ENCODE data around the gene NLRP7. TPM values are rescaled to one million over a fixed set of nuclear protein-coding genes. Genes with fewer than 3 reads are reported as not detected.
"Not testable (repeated sequence)": the region's sequence is repeated elsewhere in the genome, so short reads cannot be mapped to it uniquely, and the experiment has no call there.

The NLRP7 gene
- total RNA-seq, 2 experiments from 2014 or later = 0.69 to 8.8 TPM

DNA sequence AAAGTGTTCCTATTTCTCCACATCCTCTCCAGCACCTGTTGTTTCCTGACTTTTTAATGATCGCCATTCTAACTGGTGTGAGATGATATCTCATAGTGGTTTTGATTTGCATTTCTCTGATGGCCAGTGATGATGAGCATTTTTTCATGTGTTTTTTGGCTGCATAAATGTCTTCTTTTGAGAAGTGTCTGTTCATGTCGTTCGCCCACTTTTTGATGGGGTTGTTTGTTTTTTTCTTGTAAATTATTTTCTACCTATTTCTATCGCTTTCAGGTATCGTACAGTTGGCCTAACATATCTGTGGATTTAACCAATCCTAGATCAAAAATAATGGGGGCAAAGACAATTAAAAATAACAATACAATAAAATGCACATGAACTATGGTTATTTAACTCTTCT lies 24.1 kb upstream of the NLRP7 start:
- H3K4me3 ChIP-seq (ENCODE audit: low read depth, low read length, poor library complexity, severe bottlenecking); DNase-seq (ENCODE audit: low spot score); H3K9me2 ChIP-seq (ENCODE audit: insufficient read depth, low read length); H3K9me3 ChIP-seq (ENCODE audit: low read length); POLR2A ChIA-PET; BruUV-seq (replicated peaks); H4K20me1 ChIP-seq (ENCODE audit: insufficient read depth, low read length); CTCF ChIA-PET (ENCODE audit: unreplicated experiment); H2AFZ ChIP-seq (ENCODE audit: low read length); H3K27ac ChIP-seq (ENCODE audit: low read depth, low read length, poor library complexity, severe bottlenecking); H3K4me2 ChIP-seq (ENCODE audit: low read length); intact Hi-C loops (cut with micrococcal nuclease; ENCODE audit: unreplicated experiment); H3K36me3 ChIP-seq (ENCODE audit: insufficient read depth, low read length); H3K79me2 ChIP-seq (ENCODE audit: insufficient read depth, low read depth, low read length): not testable (repeated sequence)
- peaks cover 16% of the 10 kb centered on the region for H3K4me1 ChIP-seq (ENCODE audit: insufficient read depth, low read length, poor library complexity, severe bottlenecking)

- H3K9me2 ChIP-seq (ENCODE audit: insufficient read depth, low read length) = no peaks in the 10 kb centered on the region
- peaks cover 16% of the 10 kb centered on the region for H3K4me1 ChIP-seq (ENCODE audit: insufficient read depth, low read length, poor library complexity, severe bottlenecking)
- no peaks in the 10 kb centered on the region for H3K36me3 ChIP-seq (ENCODE audit: insufficient read depth, low read length)
- CTCF ChIA-PET (ENCODE audit: unreplicated experiment) = no interaction called here
- POLR2A ChIA-PET = interaction anchor here (0.6 kb wide), 1 partner anchor 307 kb away, joined by 3 read pairs; no protein-coding TSS in a partner anchor
- no peak overlapping the region for H3K27ac ChIP-seq (ENCODE audit: low read depth, low read length, poor library complexity, severe bottlenecking)
- H2AFZ ChIP-seq (ENCODE audit: low read length) = no peak overlapping the region
- H3K4me2 ChIP-seq (ENCODE audit: low read length) = no peak overlapping the region
- H4K20me1 ChIP-seq (ENCODE audit: insufficient read depth, low read length) = no peaks in the 10 kb centered on the region
- BruUV-seq (replicated peaks) = no TSS peak
- no peak for DNase-seq (ENCODE audit: low spot score)
- TF ChIP-seq EZH2phosphoT487 (IDR thresholded peaks at IDR 0.05; ENCODE audit: borderline replicate concordance, low read depth, low read length) (no peak), CTCF (conservative IDR thresholded peaks at IDR 0.05; ENCODE audit: low read length) (no peak)
- no peaks in the 10 kb centered on the region for H3K9me3 ChIP-seq (ENCODE audit: low read length)
- H3K4me3 ChIP-seq (ENCODE audit: low read depth, low read length, poor library complexity, severe bottlenecking) = no peak overlapping the region
- intact Hi-C loops (cut with micrococcal nuclease; ENCODE audit: unreplicated experiment) = no loop called here
- H3K79me2 ChIP-seq (ENCODE audit: insufficient read depth, low read depth, low read length) = no peaks in the 10 kb centered on the region
Observed at GRCh38 chr19:54969647-54970046, 22.3 kb upstream of the NLRP7 start.

- BruUV-seq (replicated peaks) = no TSS peak
- Histone ChIP-seq H3K4me3 (ENCODE audit: low read depth, low read length, poor library complexity, severe bottlenecking) (no peak overlapping the region), H3K9me3 (ENCODE audit: low read length) (no peaks in the 10 kb centered on the region), H3K27ac (ENCODE audit: low read depth, low read length, poor library complexity, severe bottlenecking) (no peak overlapping the region), H3K36me3 (ENCODE audit: insufficient read depth, low read length) (no peaks in the 10 kb centered on the region), H3K9me2 (ENCODE audit: insufficient read depth, low read length) (no peaks in the 10 kb centered on the region), H4K20me1 (ENCODE audit: insufficient read depth, low read length) (no peaks in the 10 kb centered on the region), H3K4me2 (ENCODE audit: low read length) (peak overlapping the region; percentile 63), H3K79me2 (ENCODE audit: insufficient read depth, low read depth, low read length) (no peaks in the 10 kb centered on the region), H3K4me1 (ENCODE audit: insufficient read depth, low read length, poor library complexity, severe bottlenecking) (peaks cover 16% of the 10 kb centered on the region), H2AFZ (ENCODE audit: low read length) (peak overlapping the region; percentile 52; the same call in 1 of the 2 replicates)
- CTCF ChIA-PET (ENCODE audit: unreplicated experiment) = no interaction called here
- intact Hi-C loops (cut with micrococcal nuclease; ENCODE audit: unreplicated experiment) = no loop called here
- no peak for TF ChIP-seq CTCF (conservative IDR thresholded peaks at IDR 0.05; ENCODE audit: low read length)
- no peak for TF ChIP-seq EZH2phosphoT487 (IDR thresholded peaks at IDR 0.05; ENCODE audit: borderline replicate concordance, low read depth, low read length)
- POLR2A ChIA-PET = interaction anchor here (0.6 to 1.0 kb wide), 3 partner anchors 16 to 297 kb away, joined by 3 to 4 read pairs (median 4); no protein-coding TSS in a partner anchor
- DNase-seq (ENCODE audit: low spot score) = peak; percentile 49
Observed at GRCh38 chr19:54967611-54968010, 20.3 kb upstream of the NLRP7 start.

- H3K79me2 ChIP-seq (ENCODE audit: insufficient read depth, low read depth, low read length); H3K9me2 ChIP-seq (ENCODE audit: insufficient read depth, low read length); intact Hi-C loops (cut with micrococcal nuclease; ENCODE audit: unreplicated experiment); H3K27ac ChIP-seq (ENCODE audit: low read depth, low read length, poor library complexity, severe bottlenecking); H4K20me1 ChIP-seq (ENCODE audit: insufficient read depth, low read length); BruUV-seq (replicated peaks); DNase-seq (ENCODE audit: low spot score); POLR2A ChIA-PET; H2AFZ ChIP-seq (ENCODE audit: low read length); H3K4me2 ChIP-seq (ENCODE audit: low read length); H3K9me3 ChIP-seq (ENCODE audit: low read length); H3K36me3 ChIP-seq (ENCODE audit: insufficient read depth, low read length); CTCF ChIA-PET (ENCODE audit: unreplicated experiment); H3K4me3 ChIP-seq (ENCODE audit: low read depth, low read length, poor library complexity, severe bottlenecking): not testable (repeated sequence)
- peaks cover 19% of the 10 kb centered on the region for H3K4me1 ChIP-seq (ENCODE audit: insufficient read depth, low read length, poor library complexity, severe bottlenecking)
Observed at GRCh38 chr19:54965055-54965454, 17.7 kb upstream of the NLRP7 start.
